ENCODE results near the gene MICAL3. TPM values are rescaled to one million over a fixed set of nuclear protein-coding genes. Genes with fewer than 3 reads are reported as not detected.

The MICAL3 gene
- total RNA-seq, 1 experiment from 2014 or later = 23.5 TPM

DNA sequence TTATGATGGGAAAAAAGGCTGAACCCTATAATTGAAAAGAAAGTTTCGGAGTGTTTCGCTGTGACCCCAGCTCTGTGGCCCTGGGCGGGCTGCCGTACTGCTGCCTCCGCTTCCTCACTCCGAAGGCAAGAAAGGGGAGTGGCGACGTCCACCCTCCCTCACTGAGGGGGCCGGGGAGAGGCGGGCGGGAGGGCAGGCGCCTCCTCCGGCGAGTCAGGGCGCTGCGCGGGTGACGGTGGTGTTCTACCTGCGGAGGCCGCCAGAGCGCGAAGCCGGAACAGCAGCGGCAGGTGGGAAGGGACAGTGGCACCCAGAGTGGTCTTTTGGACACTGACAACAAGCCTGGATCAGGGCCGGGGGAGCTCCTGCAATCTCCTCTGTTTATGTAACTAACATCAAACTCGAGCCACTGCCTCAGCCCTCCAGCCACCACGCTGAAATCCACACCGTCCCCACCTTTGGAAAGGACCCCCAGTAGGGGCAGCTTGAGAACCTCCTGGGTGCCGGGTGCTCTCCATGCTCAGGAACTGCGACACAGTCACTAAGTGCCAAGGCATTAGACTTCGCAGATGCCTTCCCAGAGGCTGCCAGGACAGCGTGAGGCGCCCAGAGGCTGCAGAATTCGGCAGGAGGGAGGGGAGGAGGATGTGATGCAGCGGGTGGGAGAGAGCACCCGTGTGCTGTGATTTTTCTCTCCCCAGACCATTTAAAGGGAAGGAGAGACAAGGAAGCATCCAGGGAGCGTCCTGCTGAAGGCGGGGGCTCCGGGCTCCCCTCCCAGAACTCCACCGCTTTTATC, 275.6 kb downstream of the MICAL3 start:
- Histone ChIP-seq H3K9me3 (replicated peaks) (no peaks in the 10 kb centered on the region), H3K27ac (no peak overlapping the region), H3K4me1 (replicated peaks) (peaks cover 5% of the 10 kb centered on the region; the same call in 1 of the 2 replicates), H3K27me3 (replicated peaks) (no peaks in the 10 kb centered on the region), H3K36me3 (no peaks in the 10 kb centered on the region), H3K4me3 (no peak overlapping the region)
- DNase-seq (ENCODE audit: low read depth in 1 of 2, low spot score in 2 of 2) = no peak

DNA sequence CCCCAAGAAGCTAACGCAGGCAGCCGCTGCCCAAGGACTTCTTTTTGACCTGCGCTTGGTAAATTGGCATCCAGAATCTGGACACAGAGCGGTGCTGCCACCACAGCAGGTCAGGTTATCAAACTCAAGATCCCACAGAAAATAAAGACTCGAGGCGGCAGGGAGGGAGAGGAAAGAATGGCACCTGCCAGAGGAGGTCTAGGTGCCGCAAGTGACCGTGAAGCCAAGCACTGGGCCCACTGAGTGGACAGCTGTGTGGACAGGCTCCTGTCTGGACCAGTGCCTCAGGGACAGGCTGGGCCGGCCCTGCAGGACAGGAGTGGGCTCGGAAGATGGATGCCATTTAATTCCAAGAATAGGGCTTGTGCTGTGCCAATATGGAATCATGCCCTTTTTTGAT, 277.4 kb downstream of the MICAL3 start:
- Histone ChIP-seq H3K4me1 (replicated peaks) (no peaks in the 10 kb centered on the region), H3K9me3 (replicated peaks) (no peaks in the 10 kb centered on the region), H3K27ac (no peak overlapping the region), H3K4me3 (no peak overlapping the region), H3K36me3 (no peaks in the 10 kb centered on the region), H3K27me3 (replicated peaks) (no peaks in the 10 kb centered on the region)
- no peak for DNase-seq (ENCODE audit: low read depth in 1 of 2, low spot score in 2 of 2)

DNA sequence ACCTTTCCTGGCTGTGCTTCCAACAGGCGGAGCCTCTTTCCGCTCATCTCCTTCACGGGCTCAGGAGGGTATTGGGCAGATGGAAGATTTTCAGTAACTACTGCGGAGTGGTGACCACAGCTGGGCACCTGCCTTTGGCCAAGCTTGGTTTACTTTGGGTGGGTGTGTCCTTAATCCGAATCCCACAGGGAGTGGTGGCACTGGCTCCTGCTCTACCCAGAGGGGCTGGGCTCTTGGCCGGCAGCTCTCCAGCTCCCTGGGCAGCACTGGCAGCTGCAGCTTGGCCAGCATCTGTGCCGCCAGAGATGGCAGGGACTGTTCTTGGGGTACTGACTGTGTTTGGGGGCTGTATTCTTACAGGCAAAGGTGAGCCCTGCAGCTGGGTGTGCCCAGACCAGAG, 279.9 kb downstream of the MICAL3 start:
- H3K27me3 ChIP-seq (replicated peaks) = no peaks in the 10 kb centered on the region
- no peaks in the 10 kb centered on the region for H3K4me1 ChIP-seq (replicated peaks)
- H3K36me3 ChIP-seq = no peaks in the 10 kb centered on the region
- no peak for DNase-seq (ENCODE audit: low read depth in 1 of 2, low spot score in 2 of 2)
- H3K9me3 ChIP-seq (replicated peaks) = no peaks in the 10 kb centered on the region
- no peak overlapping the region for H3K27ac ChIP-seq
- no peak overlapping the region for H3K4me3 ChIP-seq

DNA sequence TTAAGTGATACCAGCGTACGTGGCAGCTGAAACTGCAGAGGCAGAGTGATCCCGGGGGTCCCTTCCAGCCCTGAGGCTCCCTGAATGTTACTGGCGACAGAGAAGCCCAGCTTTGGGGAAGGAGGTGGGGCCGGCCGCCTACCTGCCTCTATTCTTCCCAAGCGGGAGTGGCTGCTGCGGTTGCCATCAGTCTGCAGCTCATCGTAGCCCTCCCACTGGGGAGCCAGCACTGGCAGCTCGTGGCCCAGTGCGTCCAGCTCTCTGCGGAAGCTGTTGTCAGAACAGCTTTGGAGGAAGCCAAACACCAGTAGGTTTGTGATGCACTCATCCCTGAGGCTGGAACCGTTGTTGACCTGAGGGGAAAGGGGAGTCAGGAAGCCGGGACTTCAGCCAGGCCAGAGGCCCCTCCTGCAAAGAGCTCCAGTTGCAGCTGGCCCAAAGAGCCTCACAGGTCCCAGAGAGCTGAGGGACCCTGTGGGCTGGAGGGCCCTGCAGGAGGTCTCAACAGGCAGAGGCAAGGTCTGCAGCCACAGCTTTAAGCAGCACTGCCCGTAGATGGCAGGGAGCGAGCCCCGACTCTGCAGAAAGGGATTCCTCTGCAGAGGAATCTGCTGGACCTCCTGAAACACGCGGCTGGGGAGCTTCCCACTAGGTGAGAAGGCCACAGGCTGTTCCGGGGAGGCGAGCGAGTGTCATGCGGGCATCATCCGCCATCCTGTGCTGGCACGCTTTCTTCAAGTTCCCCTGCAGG, 280.5 kb downstream of the MICAL3 start:
- Histone ChIP-seq H3K36me3 (no peaks in the 10 kb centered on the region), H3K4me3 (no peak overlapping the region), H3K9me3 (replicated peaks) (no peaks in the 10 kb centered on the region), H3K4me1 (replicated peaks) (no peaks in the 10 kb centered on the region), H3K27ac (no peak overlapping the region), H3K27me3 (replicated peaks) (no peaks in the 10 kb centered on the region)
- no peak for DNase-seq (ENCODE audit: low read depth in 1 of 2, low spot score in 2 of 2)

DNA sequence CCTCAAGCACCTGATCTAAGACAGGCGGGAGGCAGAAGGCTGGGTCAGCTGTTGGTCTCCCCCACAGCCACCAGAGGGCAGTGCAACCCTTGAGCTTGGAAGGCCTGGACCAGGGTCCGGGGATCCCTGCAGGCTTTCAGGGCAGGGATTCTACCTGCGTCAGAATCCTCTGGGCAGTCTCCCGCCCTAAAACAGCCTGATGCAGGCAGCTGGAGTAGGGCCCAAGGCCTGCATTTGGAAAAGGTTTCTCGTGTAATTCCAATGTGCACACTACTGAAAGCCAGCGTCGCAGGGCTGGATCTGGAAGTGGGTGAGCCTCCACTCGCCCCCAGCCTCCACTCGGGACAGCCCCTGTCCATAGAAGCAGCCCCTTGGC, 281.8 kb downstream of the MICAL3 start:
- DNase-seq (ENCODE audit: low read depth in 1 of 2, low spot score in 2 of 2) = peak; percentile 40 to 70
- Histone ChIP-seq H3K4me3 (no peak overlapping the region), H3K4me1 (replicated peaks) (no peaks in the 10 kb centered on the region), H3K9me3 (replicated peaks) (no peaks in the 10 kb centered on the region), H3K27me3 (replicated peaks) (no peaks in the 10 kb centered on the region), H3K27ac (no peak overlapping the region), H3K36me3 (no peaks in the 10 kb centered on the region)

- Histone ChIP-seq H3K9me3 (replicated peaks) (no peaks in the 10 kb centered on the region), H3K27me3 (replicated peaks) (no peaks in the 10 kb centered on the region), H3K4me1 (replicated peaks) (no peaks in the 10 kb centered on the region), H3K27ac (no peak overlapping the region), H3K4me3 (no peak overlapping the region), H3K36me3 (no peaks in the 10 kb centered on the region)
- DNase-seq (ENCODE audit: low read depth in 1 of 2, low spot score in 2 of 2) = no peak
Observed at GRCh38 chr22:17741866-17742526, 282.4 kb downstream of the MICAL3 start.

GRCh38 chr22:17739196-17739975, 285.0 kb downstream of the MICAL3 start:
- no peak for DNase-seq (ENCODE audit: low read depth in 1 of 2, low spot score in 2 of 2)
- Histone ChIP-seq H3K4me1 (replicated peaks) (peaks cover 3% of the 10 kb centered on the region), H3K27ac (no peak overlapping the region), H3K27me3 (replicated peaks) (no peaks in the 10 kb centered on the region), H3K4me3 (no peak overlapping the region), H3K36me3 (peaks cover 14% of the 10 kb centered on the region), H3K9me3 (replicated peaks) (no peaks in the 10 kb centered on the region)

DNA sequence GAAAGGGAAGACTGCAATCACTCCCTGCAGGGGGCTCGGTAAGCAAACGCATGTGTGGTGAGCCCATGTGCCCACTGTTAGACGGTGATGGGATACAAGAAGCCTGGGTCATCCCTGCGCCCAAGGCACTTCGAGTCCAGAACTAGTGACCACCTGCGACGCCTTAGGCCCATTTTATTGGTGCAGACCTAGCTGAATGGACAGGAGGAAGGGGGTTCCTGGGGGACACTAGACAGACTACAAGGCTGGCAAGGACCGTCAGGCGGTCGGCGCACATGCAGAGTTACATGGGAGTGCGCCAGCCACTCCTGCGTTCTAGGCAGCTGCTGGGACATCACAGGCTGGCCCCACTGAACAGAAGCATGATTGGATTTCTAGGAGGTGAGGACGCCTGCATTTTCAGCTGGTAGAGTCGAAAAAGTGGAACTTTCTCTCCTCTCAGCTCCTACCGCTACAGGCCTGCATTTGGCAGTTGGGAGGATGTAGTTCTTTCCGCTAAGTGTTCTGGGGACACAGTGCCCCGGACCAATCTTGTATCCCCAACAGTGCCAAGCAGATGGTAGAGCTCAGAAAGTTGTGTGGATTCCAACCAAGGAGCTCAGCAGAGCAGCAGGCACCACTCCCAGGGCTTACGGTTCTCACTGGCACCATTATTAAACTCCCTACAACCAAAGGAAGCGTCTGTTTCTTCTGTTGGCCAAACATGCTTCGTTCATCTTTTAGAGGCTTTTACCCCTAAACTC, 285.8 kb downstream of the MICAL3 start:
- no peaks in the 10 kb centered on the region for H3K27me3 ChIP-seq (replicated peaks)
- no peak overlapping the region for H3K27ac ChIP-seq
- DNase-seq (ENCODE audit: low read depth in 1 of 2, low spot score in 2 of 2) = no peak
- peaks cover 11% of the 10 kb centered on the region for H3K4me1 ChIP-seq (replicated peaks)
- no peak overlapping the region for H3K4me3 ChIP-seq
- peaks cover 22% of the 10 kb centered on the region for H3K36me3 ChIP-seq
- no peaks in the 10 kb centered on the region for H3K9me3 ChIP-seq (replicated peaks)

Other genes starting within 250 kb of the MICAL3 start
- gene PEX26, start 53.4 kb upstream of the MICAL3 start, total RNA-seq (2014; rRNA removed; shearing (Covaris generic)) = 19.2 and 27.2 TPM in 2 replicates
- 0.42 and 0.91 TPM in 2 replicates for gene TUBA8, start 86.2 kb upstream of the MICAL3 start, total RNA-seq (2014; rRNA removed; shearing (Covaris generic))
- gene USP18, start 125.6 kb upstream of the MICAL3 start, total RNA-seq (2014; rRNA removed; shearing (Covaris generic)) = 54.5 and 54.7 TPM in 2 replicates

Data from SJSA1 (cell line).